HG02970 (cell line): ENCODE results near the gene CACNA1D.
"Not testable (repeated sequence)": the region's sequence is repeated elsewhere in the genome, so short reads cannot be mapped to it uniquely, and the experiment has no call there.

Source experiments
- ATAC-seq: cut with Tn5 transposase; IDR thresholded peaks from one replicate; pipeline ENCODE4 v1.9.1; 2021; ENCODE audit warnings: mild to moderate bottlenecking, moderate library complexity, moderate number of reproducible peaks; ENCODE audit not compliant: unreplicated experiment, low FRiP score

The CACNA1D gene

GRCh38 chr3:53570081-53570480 lies 75.7 kb downstream of the CACNA1D start:
- ATAC-seq, result no peak

- no peak for ATAC-seq
These were observed 76.3 kb downstream of the CACNA1D start for GRCh38 chr3:53570709-53571108.

GRCh38 chr3:53571264-53571663 lies 76.9 kb downstream of the CACNA1D start:
- ATAC-seq, result no peak

GRCh38 chr3:53572184-53572583 lies 77.8 kb downstream of the CACNA1D start:
- ATAC-seq, result not testable (repeated sequence)

- no peak for ATAC-seq
These were observed 83.1 kb downstream of the CACNA1D start for GRCh38 chr3:53577506-53577905.

- no peak for ATAC-seq
These were observed 85.2 kb downstream of the CACNA1D start for GRCh38 chr3:53579636-53580035.

- no peak for ATAC-seq
These were observed 87.3 kb downstream of the CACNA1D start for GRCh38 chr3:53581671-53582070.

- no peak for ATAC-seq
These were observed 88.8 kb downstream of the CACNA1D start for GRCh38 chr3:53583161-53583690.

- no peak for ATAC-seq
These were observed 90.6 kb downstream of the CACNA1D start for GRCh38 chr3:53585049-53585448.

- no peak for ATAC-seq
These were observed 91.2 kb downstream of the CACNA1D start for GRCh38 chr3:53585627-53586026.

GRCh38 chr3:53588122-53588521 lies 93.7 kb downstream of the CACNA1D start:
- no peak for ATAC-seq

- ATAC-seq, result no peak
These were observed 94.8 kb downstream of the CACNA1D start for GRCh38 chr3:53589201-53589600.

GRCh38 chr3:53589806-53590205 lies 95.4 kb downstream of the CACNA1D start:
- ATAC-seq, result no peak

- no peak for ATAC-seq
These were observed 96.2 kb downstream of the CACNA1D start for GRCh38 chr3:53590606-53591005.

GRCh38 chr3:53591646-53592045 lies 97.2 kb downstream of the CACNA1D start:
- ATAC-seq, result no peak

GRCh38 chr3:53592862-53593261 lies 98.5 kb downstream of the CACNA1D start:
- ATAC-seq, result no peak

- ATAC-seq, result no peak
These were observed 99.2 kb downstream of the CACNA1D start for GRCh38 chr3:53593611-53594010.

GRCh38 chr3:53594276-53594675 lies 99.9 kb downstream of the CACNA1D start:
- ATAC-seq, result no peak

GRCh38 chr3:53595660-53596059 lies 101.2 kb downstream of the CACNA1D start:
- ATAC-seq, result no peak

GRCh38 chr3:53597136-53597915 lies 102.9 kb downstream of the CACNA1D start:
- no peak for ATAC-seq

GRCh38 chr3:53599771-53600170 lies 105.4 kb downstream of the CACNA1D start:
- no peak for ATAC-seq

- no peak for ATAC-seq
These were observed 108.5 kb downstream of the CACNA1D start for GRCh38 chr3:53602866-53603265.
